HEK293T (cell line): ENCODE data around the gene TNFRSF18.

ENCODE experiments used
- ARNT ChIP-seq: fragments of 450-650 bp; IDR thresholded peaks from 2 replicates; pipeline ENCODE4 v1.6.1; 2017; ENCODE audit warnings: mild to moderate bottlenecking
- FOXM1 ChIP-seq: fragments of 450-650 bp; IDR thresholded peaks from 2 replicates; pipeline ENCODE4 v1.6.1; 2017; ENCODE audit warnings: mild to moderate bottlenecking, borderline replicate concordance
- HDGF ChIP-seq: fragments of 450-650 bp; IDR thresholded peaks from 2 replicates; pipeline ENCODE4 v1.6.1; 2017; ENCODE audit warnings: antibody characterized with exemption, borderline replicate concordance
- LEF1 ChIP-seq: fragments of 450-650 bp; IDR thresholded peaks from 2 replicates; pipeline ENCODE4 v1.6.1; 2017; ENCODE audit warnings: mild to moderate bottlenecking, borderline replicate concordance
- NFRKB ChIP-seq: fragments of 450-650 bp; IDR thresholded peaks from 2 replicates; pipeline ENCODE4 v1.6.1; 2016; ENCODE audit warnings: mild to moderate bottlenecking, moderate library complexity
- SP1 ChIP-seq: fragments of 450-650 bp; IDR thresholded peaks from 2 replicates; pipeline ENCODE4 v1.6.1; 2017
- SUZ12 ChIP-seq: fragments of 450-650 bp; IDR thresholded peaks from 2 replicates; pipeline ENCODE4 v1.6.1; 2016; ENCODE audit warnings: mild to moderate bottlenecking
- TARDBP ChIP-seq: fragments of 450-650 bp; IDR thresholded peaks from 2 replicates; pipeline ENCODE4 v1.6.1; 2016

- no peak for TF ChIP-seq ARNT
- no peak for TF ChIP-seq TARDBP
- TF ChIP-seq NFRKB: no peak
- no peak for TF ChIP-seq SUZ12
- no peak for TF ChIP-seq HDGF
- no peak for TF ChIP-seq FOXM1
- no peak for TF ChIP-seq SP1
- TF ChIP-seq LEF1: no peak
These were observed 17.5 kb upstream of the TNFRSF18 start for GRCh38 chr1:1223891-1224290.
